Osteocyte (in vitro differentiated cells): ENCODE data around the gene HYCC2. TPM values are rescaled to one million over a fixed set of nuclear protein-coding genes. Genes with fewer than 3 reads are reported as not detected.

Source experiments
- DNase-seq: peaks from one replicate; pipeline ENCODE4 v3.0.0; 2021; ENCODE audit warnings: mixed read lengths; ENCODE audit not compliant: unreplicated experiment; ENCODE audit errors: extremely low spot score
- H3K27ac Mint-ChIP-seq: one replicate; pipeline ENCODE4 v1.8.0; 2021; ENCODE audit warnings: mild to moderate bottlenecking, mixed read lengths; ENCODE audit not compliant: unreplicated experiment
- H3K27me3 Mint-ChIP-seq: one replicate; pipeline ENCODE4 v1.8.0; 2021; ENCODE audit warnings: mixed read lengths; ENCODE audit not compliant: unreplicated experiment
- H3K36me3 Mint-ChIP-seq: one replicate; pipeline ENCODE4 v1.8.0; 2021; ENCODE audit warnings: mixed read lengths; ENCODE audit not compliant: unreplicated experiment
- H3K4me1 Mint-ChIP-seq: one replicate; pipeline ENCODE4 v1.8.0; 2021; ENCODE audit warnings: mixed read lengths; ENCODE audit not compliant: unreplicated experiment
- H3K4me3 Mint-ChIP-seq: one replicate; pipeline ENCODE4 v1.8.0; 2021; ENCODE audit warnings: mild to moderate bottlenecking, moderate library complexity, mixed read lengths; ENCODE audit not compliant: unreplicated experiment
- H3K9me3 Mint-ChIP-seq: one replicate; pipeline ENCODE4 v1.8.0; 2021; ENCODE audit warnings: mixed read lengths; ENCODE audit not compliant: unreplicated experiment
- total RNA-seq: library from RNA; stranded (reverse); gene quantifications from 2 replicates; pipeline ENCODE4 v1.2.1, GENCODE V29; 2021
- TF ChIP-seq, protein P1 (sequence below): fragments of 200-600 bp; sonication (generic); IDR thresholded peaks from 2 replicates; pipeline ENCODE4 v1.5.0; 2021; ENCODE audit warnings: antibody characterized with exemption, mild to moderate bottlenecking, moderate library complexity

Gene HYCC2
- total RNA-seq, 1 donor from 2014 or later: 16.8 TPM

DNA sequence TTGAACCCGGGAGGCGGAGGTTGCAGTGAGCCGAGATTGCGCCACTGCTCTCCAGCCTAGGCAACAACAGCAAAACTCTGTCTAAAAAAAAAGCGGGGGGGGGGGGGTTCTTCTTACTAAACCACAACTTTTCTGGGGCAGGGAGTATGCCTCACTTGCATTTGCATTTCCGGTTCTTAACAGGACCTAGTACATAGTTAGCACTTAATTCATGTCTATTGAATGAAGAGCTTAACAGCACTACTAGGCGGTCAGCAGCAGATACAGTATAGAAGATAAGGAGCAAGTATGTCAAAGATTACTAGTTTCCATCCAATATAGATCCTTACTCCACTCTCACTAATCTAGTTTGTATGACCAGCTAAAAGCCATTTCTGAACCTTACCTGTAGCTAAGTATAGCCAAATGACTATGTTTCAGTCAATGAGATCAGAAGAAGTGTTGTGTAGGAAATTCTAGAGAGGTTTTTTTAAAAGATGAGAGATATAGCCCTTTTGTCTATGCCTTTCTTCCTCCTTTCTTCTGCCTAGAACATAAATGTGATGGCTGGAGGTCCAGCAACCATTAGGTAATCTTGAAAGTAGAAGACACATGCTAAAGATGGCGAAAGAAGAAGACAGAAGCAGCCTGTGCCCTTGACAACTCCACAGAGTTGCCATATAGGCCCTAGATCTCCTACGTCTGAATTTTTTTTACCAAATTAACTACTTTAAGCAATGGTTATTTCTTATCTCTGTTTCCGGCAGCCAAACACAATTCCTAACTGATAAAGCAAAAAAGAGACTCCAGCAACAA lies 11.3 kb downstream of the HYCC2 start:
- H3K36me3 Mint-ChIP-seq: peaks cover 4% of the 10 kb centered on the region
- H3K4me3 Mint-ChIP-seq: no peak overlapping the region
- no peak for DNase-seq
- H3K27me3 Mint-ChIP-seq: no peaks in the 10 kb centered on the region
- H3K4me1 Mint-ChIP-seq: peaks cover 17% of the 10 kb centered on the region
- H3K27ac Mint-ChIP-seq: peak overlapping the region; percentile 15
- no peaks in the 10 kb centered on the region for H3K9me3 Mint-ChIP-seq
- TF ChIP-seq, protein P1, sequence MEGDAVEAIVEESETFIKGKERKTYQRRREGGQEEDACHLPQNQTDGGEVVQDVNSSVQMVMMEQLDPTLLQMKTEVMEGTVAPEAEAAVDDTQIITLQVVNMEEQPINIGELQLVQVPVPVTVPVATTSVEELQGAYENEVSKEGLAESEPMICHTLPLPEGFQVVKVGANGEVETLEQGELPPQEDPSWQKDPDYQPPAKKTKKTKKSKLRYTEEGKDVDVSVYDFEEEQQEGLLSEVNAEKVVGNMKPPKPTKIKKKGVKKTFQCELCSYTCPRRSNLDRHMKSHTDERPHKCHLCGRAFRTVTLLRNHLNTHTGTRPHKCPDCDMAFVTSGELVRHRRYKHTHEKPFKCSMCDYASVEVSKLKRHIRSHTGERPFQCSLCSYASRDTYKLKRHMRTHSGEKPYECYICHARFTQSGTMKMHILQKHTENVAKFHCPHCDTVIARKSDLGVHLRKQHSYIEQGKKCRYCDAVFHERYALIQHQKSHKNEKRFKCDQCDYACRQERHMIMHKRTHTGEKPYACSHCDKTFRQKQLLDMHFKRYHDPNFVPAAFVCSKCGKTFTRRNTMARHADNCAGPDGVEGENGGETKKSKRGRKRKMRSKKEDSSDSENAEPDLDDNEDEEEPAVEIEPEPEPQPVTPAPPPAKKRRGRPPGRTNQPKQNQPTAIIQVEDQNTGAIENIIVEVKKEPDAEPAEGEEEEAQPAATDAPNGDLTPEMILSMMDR: no peak

DNA sequence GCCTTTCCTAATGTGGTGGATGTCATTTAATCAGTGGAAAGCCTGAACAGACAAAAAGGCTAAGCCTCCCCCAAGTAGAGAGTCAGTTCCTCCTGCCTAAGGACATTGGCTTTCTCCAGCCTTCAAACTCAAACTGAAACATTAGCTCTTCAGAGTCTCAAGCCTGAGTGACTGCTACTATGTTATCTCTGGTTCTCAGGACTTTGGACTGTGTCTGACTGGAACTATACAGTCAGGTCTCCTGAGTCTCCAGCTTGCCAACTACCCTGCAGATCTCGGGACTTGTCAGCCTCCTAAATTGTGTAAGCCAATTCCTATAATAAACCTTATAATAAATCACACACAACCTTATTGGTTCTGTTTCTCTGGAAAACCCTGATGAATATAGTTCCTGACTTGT lies 12.6 kb downstream of the HYCC2 start:
- no peak for DNase-seq
- Mint-ChIP-seq H3K27ac (no peak overlapping the region), H3K4me3 (no peak overlapping the region), H3K27me3 (no peaks in the 10 kb centered on the region), H3K4me1 (peaks cover 17% of the 10 kb centered on the region), H3K9me3 (no peaks in the 10 kb centered on the region), H3K36me3 (peaks cover 4% of the 10 kb centered on the region)
- TF ChIP-seq, protein P1: no peak

DNA sequence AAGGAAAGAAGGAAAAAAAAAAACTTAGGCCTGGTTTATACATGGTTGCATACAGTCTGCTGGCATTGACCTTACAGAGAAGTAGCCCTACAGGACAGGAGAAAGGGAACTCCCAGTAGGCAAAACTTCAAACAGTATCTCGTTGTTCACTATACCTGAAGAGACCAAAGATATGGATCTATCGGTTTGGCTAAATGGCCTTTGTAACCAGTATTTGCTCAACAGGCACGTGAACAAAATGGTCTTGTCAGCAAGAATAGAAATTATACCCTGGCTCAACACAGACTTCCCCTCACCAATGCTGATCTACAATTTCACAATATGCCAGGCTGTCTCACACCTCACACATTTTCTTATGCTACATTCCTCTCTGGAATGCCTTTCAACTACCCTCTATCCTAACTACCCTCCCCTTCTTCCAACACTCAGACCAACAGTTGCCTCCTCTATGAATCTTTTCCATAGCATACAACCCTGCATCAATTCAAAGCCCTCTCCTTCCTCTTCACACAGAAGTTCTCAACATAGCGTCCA lies 13.7 kb downstream of the HYCC2 start:
- TF ChIP-seq, protein P1: no peak
- no peak for DNase-seq
- peaks cover 17% of the 10 kb centered on the region for H3K4me1 Mint-ChIP-seq
- no peaks in the 10 kb centered on the region for H3K9me3 Mint-ChIP-seq
- H3K27ac Mint-ChIP-seq: peak overlapping the region; percentile 35
- H3K36me3 Mint-ChIP-seq: peaks cover 5% of the 10 kb centered on the region
- no peaks in the 10 kb centered on the region for H3K27me3 Mint-ChIP-seq
- no peak overlapping the region for H3K4me3 Mint-ChIP-seq

DNA sequence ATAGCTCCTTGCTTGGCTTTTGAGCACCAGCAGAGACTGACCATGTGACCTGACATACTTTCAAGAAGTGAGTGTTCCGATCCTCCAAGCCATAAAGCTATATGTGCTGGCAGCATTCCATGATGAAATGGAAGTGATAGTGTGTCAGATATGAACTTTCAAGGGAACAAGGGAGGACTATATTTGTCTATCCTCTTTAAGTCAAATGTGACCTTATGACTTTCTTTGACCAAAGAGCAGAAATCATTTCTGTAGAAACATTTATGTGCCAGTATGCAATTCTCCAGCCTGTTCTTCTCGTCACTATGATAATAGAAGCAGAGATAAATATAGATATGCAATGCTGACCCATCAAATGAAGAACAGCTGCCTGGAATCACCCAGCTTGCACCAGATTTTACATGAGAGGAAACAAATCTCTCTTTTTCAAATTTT lies 14.4 kb downstream of the HYCC2 start:
- no peak overlapping the region for H3K4me3 Mint-ChIP-seq

DNA sequence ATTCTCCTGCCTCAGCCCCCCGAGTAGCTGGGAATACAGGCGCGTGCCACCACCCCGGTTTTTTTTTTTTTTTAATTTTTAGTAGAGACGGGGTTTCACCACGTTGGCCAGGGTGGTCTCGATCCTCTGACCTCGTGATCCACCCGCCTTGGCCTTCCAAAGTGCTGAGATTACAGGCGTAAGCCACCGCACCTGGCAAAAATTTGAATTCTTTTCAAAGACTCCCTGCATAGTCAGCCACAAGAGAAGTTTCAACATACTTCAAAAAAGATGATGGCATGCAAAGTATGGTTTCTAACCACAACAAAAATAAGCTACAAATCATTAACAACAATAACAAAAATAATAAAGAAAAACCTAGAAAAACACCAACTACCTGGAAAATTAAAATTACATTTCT lies 22.0 kb downstream of the HYCC2 start:
- peaks cover 14% of the 10 kb centered on the region for H3K36me3 Mint-ChIP-seq
- no peaks in the 10 kb centered on the region for H3K4me1 Mint-ChIP-seq
- no peaks in the 10 kb centered on the region for H3K27me3 Mint-ChIP-seq
- TF ChIP-seq, protein P1: no peak
- H3K27ac Mint-ChIP-seq: no peak overlapping the region
- no peak for DNase-seq
- H3K4me3 Mint-ChIP-seq: no peak overlapping the region
- H3K9me3 Mint-ChIP-seq: peaks cover 11% of the 10 kb centered on the region

More for the DNA sequence above, 14.4 kb downstream of the HYCC2 start:
- H3K9me3 Mint-ChIP-seq: no peaks in the 10 kb centered on the region
- TF ChIP-seq, protein P1: no peak
- no peaks in the 10 kb centered on the region for H3K27me3 Mint-ChIP-seq
- peaks cover 17% of the 10 kb centered on the region for H3K4me1 Mint-ChIP-seq
- DNase-seq: no peak
- peak overlapping the region; percentile 35 for H3K27ac Mint-ChIP-seq
- peaks cover 10% of the 10 kb centered on the region for H3K36me3 Mint-ChIP-seq
